NCI-H2029 treated with DMSO at 0.1 percent for 48 hours (cell line): Measurements from ENCODE around the gene DUS1L.

Experiments used
- DNase-seq: peaks from one replicate; lab custom pipeline; 2025; lab: John Stamatoyannopoulos, UW

Gene DUS1L

GRCh38 chr17:82065638-82066303, at the start of gene DUS1L:
Gene DUS1L (minus strand): TSS chr17:82065804. CDS start chr17:82065059, 745 bp downstream.
- DNase-seq: no peak

DNA sequence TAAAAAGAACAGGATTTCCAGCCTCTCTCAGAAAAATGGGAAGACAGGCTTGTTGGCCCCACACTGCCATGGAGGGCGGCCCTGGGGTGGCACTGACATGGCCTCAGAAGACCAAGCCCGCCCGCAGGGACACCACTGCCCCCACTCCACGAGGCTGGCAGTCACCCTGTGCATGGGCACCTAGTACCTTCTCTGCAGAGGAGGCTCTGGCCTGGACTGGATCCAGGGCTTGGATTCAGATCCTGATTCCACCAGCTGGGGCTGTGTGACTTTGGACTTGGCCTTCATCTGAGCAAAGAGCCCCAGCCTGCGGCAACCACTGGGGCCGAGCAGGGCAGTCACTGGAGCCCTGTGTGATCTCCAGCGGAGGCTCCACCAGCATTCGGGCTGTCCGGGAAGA, 49.3 kb upstream of the DUS1L start:
- DNase-seq: no peak

GRCh38 chr17:82114447-82114846, 48.8 kb upstream of the DUS1L start:
- DNase-seq: no peak

DNA sequence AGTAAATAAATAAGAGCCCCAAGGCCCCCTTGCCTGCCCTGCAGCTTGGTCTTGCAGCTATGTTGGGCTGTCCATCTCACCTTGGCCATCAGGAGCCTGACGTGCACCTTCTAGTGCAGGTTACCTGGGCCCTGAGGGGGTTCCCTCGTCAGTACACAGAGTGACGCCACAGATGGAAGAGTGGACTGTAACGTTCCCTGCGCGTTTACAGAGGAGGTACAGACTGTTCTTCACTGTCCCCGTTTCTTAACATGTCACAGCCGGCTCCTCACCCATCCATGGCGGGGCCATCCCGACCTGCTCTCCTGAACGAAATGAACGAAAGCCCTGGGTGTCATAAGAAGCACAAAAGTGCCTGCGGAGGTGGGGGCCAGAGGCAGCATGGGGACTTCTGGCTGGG, 48.3 kb upstream of the DUS1L start:
- DNase-seq: no peak

- no peak for DNase-seq
These were observed 47.8 kb upstream of the DUS1L start for GRCh38 chr17:82113422-82113821.

- no peak for DNase-seq
These were observed 47.3 kb upstream of the DUS1L start for GRCh38 chr17:82112914-82113311.

- no peak for DNase-seq
These were observed 46.7 kb upstream of the DUS1L start for GRCh38 chr17:82112181-82112913.

DNA sequence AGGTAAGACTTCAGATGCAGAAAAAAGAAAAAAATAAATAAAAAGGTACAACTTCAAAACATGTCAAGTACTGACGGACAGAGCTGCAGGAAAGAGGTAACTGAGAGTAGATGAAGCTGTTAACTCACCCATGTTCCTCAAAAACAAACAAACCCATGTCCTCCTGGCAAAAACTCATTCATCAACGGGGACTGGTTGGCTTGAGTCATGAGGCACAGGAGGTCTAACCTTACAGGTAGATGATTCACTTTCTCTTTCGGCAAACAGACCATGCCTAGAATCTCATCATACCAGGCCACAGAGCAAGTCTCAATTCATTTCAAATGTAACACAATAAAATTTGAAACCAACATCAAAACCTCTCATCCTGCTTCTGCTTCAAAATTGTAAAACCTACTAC, 44.7 kb upstream of the DUS1L start:
- DNase-seq: peak; percentile 21

DNA sequence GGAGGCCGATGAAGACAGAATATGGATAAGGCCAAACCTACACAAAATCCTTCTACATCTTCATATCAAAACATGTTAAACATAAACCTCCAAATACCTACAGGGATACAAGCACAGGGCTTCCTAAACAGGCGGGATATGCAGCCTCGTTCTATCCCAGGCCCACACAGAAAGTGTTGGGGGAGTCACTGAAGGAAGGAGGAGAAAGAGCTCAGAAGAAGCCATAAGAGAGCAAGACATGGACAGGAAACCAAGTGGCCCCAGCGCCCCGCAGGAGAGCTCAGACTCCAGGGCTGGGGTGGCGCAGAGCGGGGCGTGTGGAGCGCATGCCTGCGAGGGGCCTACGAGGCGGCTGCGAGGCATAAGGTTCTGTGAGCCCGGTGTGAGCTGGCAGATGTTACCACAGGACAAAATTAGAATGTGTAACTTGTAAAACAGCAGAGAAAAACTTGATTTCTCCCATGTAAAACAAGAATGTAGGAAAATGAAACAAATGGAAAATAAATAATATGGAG, 43.4 kb upstream of the DUS1L start:
- no peak for DNase-seq

- DNase-seq: no peak
These were observed 42.9 kb upstream of the DUS1L start for GRCh38 chr17:82108496-82108945.

- no peak for DNase-seq
These were observed 42.4 kb upstream of the DUS1L start for GRCh38 chr17:82108038-82108437.

GRCh38 chr17:82107341-82107860, 41.8 kb upstream of the DUS1L start:
- DNase-seq: no peak

GRCh38 chr17:82106688-82107305, 41.2 kb upstream of the DUS1L start:
- no peak for DNase-seq

DNA sequence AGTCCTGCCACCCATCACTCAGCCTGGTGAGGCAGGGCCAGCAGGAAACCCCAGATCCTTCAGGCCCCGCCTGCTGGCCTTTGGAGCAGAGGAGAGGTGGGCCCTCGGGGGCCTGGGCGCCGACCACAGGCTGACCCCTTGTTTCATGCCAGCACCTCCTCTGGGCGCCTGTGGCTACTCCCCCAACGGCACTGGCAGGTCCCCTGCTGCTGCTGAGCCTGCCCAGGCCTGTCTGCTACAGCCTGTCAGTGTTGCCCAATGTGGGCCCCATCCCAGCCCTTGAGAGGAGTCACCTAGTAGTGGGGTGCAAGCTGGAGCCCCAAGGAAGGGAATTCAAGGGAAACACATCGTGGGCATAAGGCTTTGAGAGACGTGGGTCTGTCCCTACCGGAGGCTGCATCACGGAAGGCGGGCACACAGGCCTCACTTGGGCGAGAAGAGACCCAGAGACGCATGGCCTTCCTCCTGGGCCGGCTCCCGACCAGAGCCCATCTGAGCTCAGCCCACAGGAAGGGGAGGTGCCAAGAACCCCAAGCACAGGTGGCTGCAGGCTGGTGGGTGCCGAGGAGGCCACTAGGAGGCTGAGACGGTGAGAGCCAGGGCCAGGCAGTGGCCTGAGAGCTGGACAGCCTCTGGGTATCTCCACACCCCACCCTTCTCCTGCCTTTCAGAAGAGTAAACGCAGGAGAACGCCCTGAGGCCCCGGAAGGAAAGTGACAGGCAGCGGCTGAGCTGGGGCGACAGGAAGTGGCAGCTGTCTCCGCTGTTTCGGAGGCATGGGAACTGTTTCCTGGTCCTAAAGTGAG, 40.5 kb upstream of the DUS1L start:
- peak; percentile 38 for DNase-seq

DNA sequence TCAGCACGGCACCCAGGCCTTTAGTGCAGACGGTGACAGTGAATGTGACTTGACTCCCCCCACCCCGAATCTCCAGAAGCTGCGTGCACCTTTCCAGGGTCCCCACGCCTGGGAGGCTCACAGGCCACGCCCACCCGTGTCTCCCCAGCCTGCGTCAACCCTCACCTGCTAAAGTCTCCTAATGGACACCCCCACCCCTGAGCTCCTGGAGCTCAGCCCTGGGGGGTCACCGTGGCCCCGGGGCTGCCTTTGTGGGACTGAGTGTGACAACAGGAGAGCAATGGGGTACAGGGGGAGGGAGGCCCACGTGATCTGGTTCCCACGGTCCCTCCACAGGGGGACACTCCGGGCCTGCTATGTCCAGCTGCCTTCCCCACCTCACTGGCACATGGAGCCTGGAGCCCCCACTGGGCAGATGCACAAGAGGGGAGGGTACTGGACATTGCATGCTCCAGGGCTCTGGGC, 39.8 kb upstream of the DUS1L start:
- no peak for DNase-seq

DNA sequence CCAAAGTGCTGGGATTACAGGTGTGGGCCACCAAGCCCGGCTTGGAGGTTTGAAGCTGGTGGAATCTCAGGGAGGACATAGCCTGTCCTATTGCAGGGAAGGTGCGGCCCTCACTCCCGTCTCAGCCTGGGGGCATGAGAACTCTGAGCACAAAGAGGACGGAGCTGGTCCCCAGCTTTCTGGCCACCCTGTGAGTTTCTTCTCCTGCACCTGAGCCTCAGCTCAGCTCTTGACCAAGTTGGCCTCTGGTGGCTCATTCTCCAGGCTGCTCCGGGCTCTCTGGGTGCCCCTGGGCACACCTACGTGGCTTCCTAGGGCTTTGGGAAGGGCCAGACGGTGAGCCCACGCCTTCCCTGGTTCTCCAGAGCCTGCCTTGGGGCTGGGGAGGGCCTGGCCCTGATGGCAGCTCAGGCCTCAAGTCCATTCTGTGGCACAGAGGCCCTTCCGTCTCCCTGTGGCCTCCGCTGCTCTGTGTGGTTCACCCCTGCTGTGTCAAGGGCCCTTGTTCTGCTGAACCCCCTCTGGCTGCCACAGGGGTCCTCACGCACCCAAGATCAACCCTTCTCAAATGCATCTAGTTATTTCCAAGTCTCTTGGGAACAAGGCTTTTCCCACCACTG, 39.3 kb upstream of the DUS1L start:
- no peak for DNase-seq

DNA sequence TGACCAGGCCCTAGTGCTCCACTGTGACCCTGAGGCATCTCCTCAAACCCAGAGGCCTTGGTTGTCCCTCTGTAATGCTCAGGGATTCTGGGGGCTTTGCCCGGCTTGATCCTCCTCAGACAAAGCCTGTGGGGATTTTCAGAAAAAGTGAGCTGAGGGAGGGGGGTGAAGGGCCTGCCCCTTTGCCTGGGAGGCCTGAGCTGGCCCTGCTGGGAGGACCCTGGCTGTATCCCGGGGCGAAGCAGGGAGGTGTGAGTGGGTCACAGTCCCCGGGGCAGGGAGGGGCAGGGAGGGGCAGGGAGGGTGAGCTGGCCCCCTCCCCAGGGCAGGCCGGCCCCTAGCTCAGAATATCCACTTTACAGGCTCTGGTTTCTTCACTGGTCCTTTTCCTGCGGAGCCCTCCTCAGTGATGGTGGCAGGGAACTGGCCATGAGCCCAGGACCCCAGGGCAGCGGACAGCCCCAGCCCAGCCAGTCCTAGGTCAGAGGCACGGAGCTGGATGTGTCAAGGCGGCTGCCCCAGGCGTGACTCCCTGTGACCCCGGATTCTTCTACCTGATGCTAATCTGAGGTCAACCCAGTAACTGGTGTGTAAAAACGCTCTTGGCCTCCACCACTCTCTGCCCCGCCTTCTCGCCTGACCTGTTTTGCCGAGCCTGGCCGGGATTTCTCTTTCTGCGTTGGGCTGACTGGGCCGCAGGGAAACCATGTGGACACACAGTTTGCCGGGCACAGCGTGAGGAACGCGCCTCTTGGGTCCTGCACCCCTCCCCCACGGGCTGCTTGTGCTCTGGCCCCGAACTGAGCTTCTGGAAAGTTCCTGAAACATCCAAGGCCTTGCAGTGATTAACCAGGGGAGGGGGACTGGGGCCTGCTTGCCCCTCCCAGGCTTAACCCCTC, 38.2 kb upstream of the DUS1L start:
- no peak for DNase-seq

- no peak for DNase-seq
These were observed 36.4 kb upstream of the DUS1L start for GRCh38 chr17:82101767-82102679.

- DNase-seq: no peak
These were observed 35.7 kb upstream of the DUS1L start for GRCh38 chr17:82101301-82101715.
